ACC112 (cell line): ENCODE results near the gene CACNA1A.

ENCODE experiments used
- H2AFZ ChIP-seq: fragments of 200-600 bp; sonication (generic); one replicate; pipeline ENCODE4 v1.6.0; 2017; ENCODE audit warnings: antibody characterized with exemption, low read length; ENCODE audit not compliant: unreplicated experiment
- H3K27ac ChIP-seq: fragments of 200-600 bp; sonication (generic); 2 replicates; pipeline ENCODE4 v1.5.1; 2014; ENCODE audit warnings: low read depth, mild to moderate bottlenecking, antibody characterized with exemption, low read length, moderate library complexity
- H3K27me3 ChIP-seq: fragments of 200-600 bp; sonication (generic); 2 replicates; pipeline ENCODE4 v1.6.1; 2014; ENCODE audit warnings: mild to moderate bottlenecking, antibody characterized with exemption, low read length, moderate library complexity, mixed read lengths; ENCODE audit not compliant: insufficient read depth
- H3K36me3 ChIP-seq: fragments of 200-600 bp; sonication (generic); 2 replicates; pipeline ENCODE4 v1.6.1; 2016; ENCODE audit warnings: mild to moderate bottlenecking, antibody characterized with exemption, low read length, moderate library complexity, mixed read lengths; ENCODE audit not compliant: insufficient read depth
- H3K4me1 ChIP-seq: fragments of 200-600 bp; sonication (generic); one replicate; pipeline ENCODE4 v1.6.1; 2016; ENCODE audit warnings: low read length, mixed read lengths; ENCODE audit not compliant: insufficient read depth, unreplicated experiment, control insufficient read depth
- H3K4me3 ChIP-seq: fragments of 200-600 bp; sonication (generic); 2 replicates; pipeline ENCODE4 v1.5.1; 2014; ENCODE audit warnings: mild to moderate bottlenecking, low read depth, low read length
- H3K79me2 ChIP-seq: fragments of 200-600 bp; sonication (generic); one replicate; pipeline ENCODE4 v1.6.0; 2016; ENCODE audit warnings: low read length; ENCODE audit not compliant: control insufficient read depth, unreplicated experiment, insufficient read depth

CACNA1A gene

DNA sequence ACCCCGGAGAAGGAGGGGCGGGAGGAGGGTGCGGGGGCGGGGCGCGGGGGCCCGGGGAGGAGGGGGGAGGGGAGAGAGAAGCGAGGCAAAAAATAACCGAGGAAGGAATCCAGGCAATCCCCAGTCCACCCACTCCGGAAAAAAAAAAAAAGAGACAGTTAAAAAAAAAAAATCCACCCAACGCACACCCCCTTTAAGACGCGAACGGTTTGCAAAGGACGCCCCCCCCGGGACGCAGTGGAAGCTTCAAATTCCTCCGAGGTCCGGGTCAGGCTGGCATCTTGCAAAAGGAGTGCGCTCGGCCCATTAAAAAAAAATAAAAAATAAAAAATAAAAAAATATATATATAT, at the start of gene CACNA1A:
TSS of gene CACNA1A (minus strand) at position 9 of the 350 bp plus-strand sequence. CDS start 255 bp downstream, outside the sequence.
- Histone ChIP-seq H3K4me3 (peak within 1 kb of the TSS; percentile 65), H3K36me3 (no peaks in the 10 kb centered on the region), H3K27me3 (peaks cover 67% of the 10 kb centered on the region)

DNA sequence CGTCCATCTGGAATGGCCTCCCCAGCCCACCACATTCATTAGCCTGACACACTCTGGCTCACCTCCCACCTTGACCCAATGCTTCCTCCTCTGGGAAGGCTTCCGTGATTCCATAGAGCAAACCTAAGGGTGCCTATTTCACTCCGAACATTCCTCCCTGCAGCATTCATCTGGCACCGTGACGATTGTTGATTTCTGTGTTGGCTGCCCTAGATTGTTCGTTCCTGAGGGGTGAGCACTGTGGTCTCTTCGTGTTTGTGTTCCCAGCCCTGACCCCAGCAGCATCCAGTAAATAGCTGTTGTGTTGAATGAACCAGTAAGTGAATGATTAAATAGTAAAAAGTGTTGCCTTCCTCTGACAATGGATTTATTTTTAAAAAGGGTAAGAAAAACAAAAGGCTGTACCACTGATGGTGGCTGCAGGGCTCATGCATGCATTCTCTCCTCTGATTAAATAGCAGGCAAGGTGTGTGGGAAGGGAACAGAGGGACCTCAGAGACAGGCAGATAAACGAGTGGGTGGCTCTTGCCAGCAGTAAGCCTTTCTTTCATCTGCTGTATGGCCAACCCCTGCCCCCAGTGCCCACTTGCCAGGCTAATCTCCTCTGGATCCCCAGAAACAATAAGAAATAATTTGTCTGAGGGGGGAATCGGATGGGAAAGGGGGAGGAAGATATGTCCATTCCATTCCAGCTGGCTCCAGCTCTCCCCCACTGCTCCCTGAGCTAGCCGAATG, 48.4 kb upstream of the CACNA1A start:
- no peak overlapping the region for H3K4me3 ChIP-seq

More for the DNA sequence above, at the start of gene CACNA1A:
- H3K4me1 ChIP-seq, result no peaks in the 10 kb centered on the region
- no peak within 1 kb of the TSS for H2AFZ ChIP-seq
- no peak within 1 kb of the TSS for H3K27ac ChIP-seq
- no peaks in the 10 kb centered on the region for H3K79me2 ChIP-seq

DNA sequence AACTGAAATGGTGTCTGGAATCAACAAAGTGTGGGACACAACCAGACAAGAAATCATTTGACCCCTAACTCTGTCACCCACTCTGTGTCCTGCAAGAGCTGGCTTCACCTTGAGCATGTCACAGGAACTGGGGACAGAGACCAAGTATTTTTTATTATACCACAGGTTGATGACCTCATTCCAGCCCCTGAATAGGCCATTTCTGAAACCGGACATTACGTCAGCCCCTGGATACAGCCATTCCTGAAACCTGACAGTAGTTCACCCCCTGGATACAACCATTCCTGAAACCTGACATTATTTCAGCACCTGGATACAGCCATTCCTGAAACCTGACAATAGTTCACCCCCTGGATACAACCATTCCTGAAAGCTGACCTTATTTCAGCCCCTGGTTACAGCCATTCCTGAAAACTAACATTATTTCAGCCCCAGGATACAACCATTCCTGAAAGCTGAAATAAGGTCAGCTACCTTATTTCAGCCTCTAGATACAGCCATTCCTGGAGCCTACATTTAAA, 47.7 kb upstream of the CACNA1A start:
- Histone ChIP-seq H3K4me1 (no peaks in the 10 kb centered on the region), H3K27ac (no peak overlapping the region), H3K27me3 (peaks cover 69% of the 10 kb centered on the region), H3K79me2 (no peaks in the 10 kb centered on the region), H3K4me3 (no peak overlapping the region), H2AFZ (no peak overlapping the region), H3K36me3 (no peaks in the 10 kb centered on the region)

More for the DNA sequence above, 48.4 kb upstream of the CACNA1A start:
- Histone ChIP-seq H3K27ac (no peak overlapping the region), H3K36me3 (no peaks in the 10 kb centered on the region), H2AFZ (no peak overlapping the region), H3K27me3 (peaks cover 66% of the 10 kb centered on the region), H3K79me2 (no peaks in the 10 kb centered on the region), H3K4me1 (no peaks in the 10 kb centered on the region)

DNA sequence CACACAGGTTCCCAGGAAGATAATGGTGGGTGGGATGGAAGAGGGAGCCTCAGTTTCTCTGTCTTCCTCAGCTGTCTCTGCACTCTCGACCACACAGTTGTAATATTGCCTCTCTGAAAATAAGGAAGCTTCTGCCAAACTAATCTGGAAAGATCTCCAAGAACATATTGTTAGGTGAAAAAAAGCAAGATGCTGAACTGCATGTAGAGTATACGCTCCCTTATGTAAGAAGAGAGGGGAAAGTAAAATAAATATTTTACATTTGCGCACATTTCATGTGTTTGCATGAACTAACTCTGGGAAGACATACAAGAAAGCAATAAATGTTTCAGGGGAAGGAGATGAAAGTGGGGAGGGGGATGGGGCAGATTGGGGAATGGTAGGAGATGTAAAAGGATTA, 41.9 kb upstream of the CACNA1A start:
- Histone ChIP-seq H3K4me3 (no peak overlapping the region), H3K4me1 (no peaks in the 10 kb centered on the region), H3K27ac (no peak overlapping the region), H3K36me3 (no peaks in the 10 kb centered on the region), H3K27me3 (peaks cover 30% of the 10 kb centered on the region), H3K79me2 (no peaks in the 10 kb centered on the region), H2AFZ (no peak overlapping the region)

DNA sequence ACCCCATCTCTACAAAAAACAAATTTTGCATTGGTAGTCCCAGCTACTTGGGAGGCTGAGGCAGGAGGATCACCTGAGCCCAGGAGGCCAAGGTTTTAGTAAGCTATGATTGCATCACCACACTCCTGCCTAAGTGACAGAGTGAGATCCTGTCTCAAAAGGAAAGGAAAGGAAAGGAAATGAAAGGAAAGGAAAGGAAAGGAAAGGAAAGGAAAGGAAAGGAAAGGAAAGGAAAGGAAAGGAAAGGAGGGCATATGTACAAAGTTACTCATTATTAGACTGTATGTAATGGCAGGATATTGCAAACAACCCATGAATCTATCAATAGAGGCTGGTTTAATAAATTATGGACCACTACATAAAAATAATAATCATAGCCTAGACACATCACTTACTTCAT, 40.8 kb upstream of the CACNA1A start:
- H3K79me2 ChIP-seq, result no peaks in the 10 kb centered on the region
- H3K27me3 ChIP-seq, result peaks cover 23% of the 10 kb centered on the region
- no peak overlapping the region for H2AFZ ChIP-seq
- no peaks in the 10 kb centered on the region for H3K36me3 ChIP-seq
- H3K4me3 ChIP-seq, result no peak overlapping the region
- H3K27ac ChIP-seq, result no peak overlapping the region
- no peaks in the 10 kb centered on the region for H3K4me1 ChIP-seq

DNA sequence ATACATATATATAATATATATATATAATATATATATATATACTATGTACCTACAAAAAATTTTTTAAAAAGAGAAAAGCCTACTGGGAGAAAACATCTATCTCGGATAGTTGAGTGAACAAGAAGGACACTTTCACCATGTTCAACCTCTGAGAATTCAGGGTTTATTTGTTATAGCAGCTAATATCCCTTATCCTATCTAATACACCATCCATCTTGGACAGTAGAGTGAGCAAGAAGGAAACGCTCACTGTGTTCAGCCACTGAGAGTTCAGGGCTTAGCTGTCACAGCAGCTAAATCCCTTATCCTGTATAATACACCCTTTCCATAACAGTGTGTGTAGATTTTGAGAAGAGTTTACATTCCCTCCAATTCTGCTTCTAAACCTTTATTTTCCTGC, 38.1 kb upstream of the CACNA1A start:
- peaks cover 10% of the 10 kb centered on the region for H3K27me3 ChIP-seq

DNA sequence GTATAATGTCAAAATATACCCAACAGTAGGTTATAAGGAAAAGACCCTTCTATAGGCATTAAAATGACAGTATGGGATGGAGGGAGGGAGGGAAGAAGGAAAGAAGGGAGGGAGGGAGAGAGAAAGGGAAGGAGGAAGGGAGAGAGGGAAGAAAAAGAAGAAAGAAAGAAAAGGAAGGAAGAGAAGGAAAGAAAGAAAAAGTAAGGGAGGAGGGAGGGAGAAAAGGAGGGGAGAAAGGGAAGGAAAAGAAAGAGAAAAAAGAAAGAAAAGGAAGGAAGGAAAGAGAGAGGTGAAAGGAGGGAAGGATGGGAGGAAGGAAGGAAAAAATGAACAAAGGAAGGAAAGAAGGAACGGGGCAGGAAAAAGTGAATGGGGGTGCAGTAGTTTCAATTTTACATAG, 35.3 kb upstream of the CACNA1A start:
- no peak overlapping the region for H3K27ac ChIP-seq

More for the DNA sequence above, 38.1 kb upstream of the CACNA1A start:
- no peak overlapping the region for H2AFZ ChIP-seq
- H3K79me2 ChIP-seq, result no peaks in the 10 kb centered on the region
- no peaks in the 10 kb centered on the region for H3K4me1 ChIP-seq
- H3K4me3 ChIP-seq, result no peak overlapping the region
- H3K36me3 ChIP-seq, result no peaks in the 10 kb centered on the region
- no peak overlapping the region for H3K27ac ChIP-seq

DNA sequence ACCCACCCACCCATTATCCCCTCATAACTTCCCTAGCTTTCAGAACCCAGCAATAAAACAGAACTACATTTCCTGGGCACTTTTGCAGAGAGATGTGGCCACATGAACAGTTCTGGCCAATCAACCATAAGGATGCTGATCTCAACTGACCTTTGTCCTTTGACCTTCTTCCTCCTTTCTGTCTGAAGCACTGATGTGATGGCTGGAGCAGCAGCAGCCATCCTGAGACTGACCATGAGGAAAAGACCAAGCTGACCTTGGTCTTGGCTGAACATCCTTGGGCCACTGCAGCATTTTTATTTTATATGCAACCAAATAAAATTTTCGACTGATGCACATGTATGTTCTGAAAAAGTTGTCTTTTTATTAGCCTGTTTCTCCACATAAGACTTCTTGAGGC, 33.1 kb upstream of the CACNA1A start:
- H3K4me1 ChIP-seq, result no peaks in the 10 kb centered on the region
- H3K36me3 ChIP-seq, result no peaks in the 10 kb centered on the region
- H3K27ac ChIP-seq, result no peak overlapping the region
- peaks cover 8% of the 10 kb centered on the region for H3K27me3 ChIP-seq
- H3K4me3 ChIP-seq, result no peak overlapping the region
- H2AFZ ChIP-seq, result no peak overlapping the region
- H3K79me2 ChIP-seq, result no peaks in the 10 kb centered on the region

More for the DNA sequence above, 35.3 kb upstream of the CACNA1A start:
- no peak overlapping the region for H3K4me3 ChIP-seq
- H2AFZ ChIP-seq, result no peak overlapping the region
- H3K36me3 ChIP-seq, result no peaks in the 10 kb centered on the region
- H3K79me2 ChIP-seq, result no peaks in the 10 kb centered on the region
- H3K4me1 ChIP-seq, result no peaks in the 10 kb centered on the region
- H3K27me3 ChIP-seq, result peaks cover 8% of the 10 kb centered on the region

DNA sequence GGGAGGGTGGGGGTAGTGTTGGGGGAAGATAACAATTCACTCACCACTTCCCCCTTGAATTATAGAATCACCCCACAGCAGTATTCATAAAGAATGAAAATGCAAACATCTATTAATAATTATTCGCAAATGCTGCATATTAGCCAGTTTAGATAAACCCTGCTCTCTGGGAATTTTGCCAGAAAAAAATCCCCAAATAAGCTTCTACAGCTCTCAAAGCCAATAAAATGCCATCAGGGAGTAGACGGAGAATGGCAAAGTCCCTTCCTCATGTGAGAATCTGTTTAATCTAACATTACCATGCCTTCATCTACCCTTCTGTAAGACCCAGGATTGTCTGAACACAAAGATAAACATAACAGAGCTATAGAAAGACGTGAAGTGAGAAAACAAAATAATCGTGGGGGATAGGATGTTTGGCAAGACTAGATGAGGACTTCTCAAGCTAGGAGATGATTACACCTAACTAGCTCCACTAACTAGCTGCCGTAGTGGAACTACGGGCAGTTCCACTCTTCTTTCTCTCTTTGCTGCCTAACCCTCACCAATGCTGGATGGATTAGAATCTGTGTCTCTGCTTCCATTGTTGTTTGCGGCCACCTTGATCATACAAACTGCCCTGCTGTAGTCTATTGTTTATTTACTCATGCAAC, 32.4 kb upstream of the CACNA1A start:
- Histone ChIP-seq H3K36me3 (no peaks in the 10 kb centered on the region), H3K27me3 (peaks cover 8% of the 10 kb centered on the region), H3K4me1 (no peaks in the 10 kb centered on the region), H3K4me3 (no peak overlapping the region), H3K27ac (no peak overlapping the region), H2AFZ (no peak overlapping the region), H3K79me2 (no peaks in the 10 kb centered on the region)

DNA sequence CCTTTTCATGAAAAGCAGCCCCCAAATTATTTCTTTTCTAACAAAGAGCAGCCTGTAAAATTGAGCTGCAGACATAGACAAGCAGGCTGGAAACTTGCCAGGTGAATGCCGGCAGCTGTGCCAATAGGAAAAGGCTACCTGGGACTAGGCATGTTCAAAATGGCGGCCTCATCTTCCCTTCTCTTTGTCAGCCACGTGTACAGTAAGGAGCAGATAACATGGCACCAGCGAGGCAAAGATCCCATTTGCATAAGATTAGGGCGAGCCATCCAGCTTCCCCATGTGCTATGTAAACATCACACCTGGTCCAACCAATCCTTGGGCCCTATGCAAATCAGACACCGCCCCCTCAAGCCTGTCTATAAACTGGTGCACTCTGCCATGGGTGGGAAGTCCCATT, 31.2 kb upstream of the CACNA1A start:
- H3K79me2 ChIP-seq, result no peaks in the 10 kb centered on the region
- no peak overlapping the region for H3K4me3 ChIP-seq
- no peaks in the 10 kb centered on the region for H3K36me3 ChIP-seq
- no peak overlapping the region for H2AFZ ChIP-seq
- H3K4me1 ChIP-seq, result no peaks in the 10 kb centered on the region
- H3K27ac ChIP-seq, result no peak overlapping the region
- H3K27me3 ChIP-seq, result peaks cover 14% of the 10 kb centered on the region

DNA sequence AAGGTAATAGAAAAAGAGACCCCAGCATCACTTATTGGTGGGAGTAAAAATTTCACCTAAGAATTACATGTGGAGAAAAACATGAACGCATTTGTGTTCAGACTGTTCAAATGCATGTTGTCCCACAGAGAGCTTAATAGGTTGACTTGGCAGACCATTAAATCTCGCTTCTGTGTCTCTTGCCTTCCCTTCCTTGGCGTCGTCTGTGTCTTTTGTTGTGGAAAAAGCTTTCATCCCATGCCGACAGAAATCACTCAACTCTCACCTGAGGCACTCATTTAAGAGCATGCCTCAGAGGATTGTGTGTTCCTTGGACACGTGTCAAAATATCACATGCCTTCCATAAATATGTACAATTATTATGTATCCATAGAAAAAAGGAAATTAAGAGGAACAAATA, 24.4 kb upstream of the CACNA1A start:
- no peak overlapping the region for H2AFZ ChIP-seq
- no peak overlapping the region for H3K27ac ChIP-seq
- no peak overlapping the region for H3K4me3 ChIP-seq
- H3K36me3 ChIP-seq, result no peaks in the 10 kb centered on the region
- H3K4me1 ChIP-seq, result no peaks in the 10 kb centered on the region
- H3K27me3 ChIP-seq, result peaks cover 14% of the 10 kb centered on the region
- H3K79me2 ChIP-seq, result no peaks in the 10 kb centered on the region
